ENCODE data around the gene AKAP8.

- no peak for TF ChIP-seq CTCF (IDR thresholded peaks at IDR 0.05)
- TF ChIP-seq POLR2A (IDR thresholded peaks at IDR 0.05), result peak in 1 of 2 donors; percentile 14
These were observed 536 bp upstream of the AKAP8 start for GRCh38 chr19:15379999-15380647.

Data from Peyer's patch (tissue), 4 donors.